Left kidney (tissue), 2 donors: ENCODE measurements around the gene LTB4R2. TPM values are rescaled to one million over a fixed set of nuclear protein-coding genes. Genes with fewer than 3 reads are reported as not detected.
A peak's percentile ranks its signal among the peaks of the same experiment; 100 is the strongest.

Experiments
- DNase-seq: peaks from one replicate; pipeline ENCODE4 v3.0.0-alpha.2; 2013
- polyA plus RNA-seq: library from polyadenylated mRNA; unstranded; fragments of 120-200 nt; gene quantifications from one replicate; pipeline ENCODE4 v1.2.1, GENCODE V29; 2013; ENCODE audit not compliant: insufficient read length

The LTB4R2 gene
- polyA plus RNA-seq, 1 donor, result 4.6 TPM

- no peak for DNase-seq
These were observed 12.6 kb upstream of the LTB4R2 start for GRCh38 chr14:24297190-24297964.

- no peak for DNase-seq
These were observed 11.1 kb upstream of the LTB4R2 start for GRCh38 chr14:24298892-24299254.

- peak; percentile 91 for DNase-seq
These were observed 10.4 kb upstream of the LTB4R2 start, which contains the start of the genes DHRS1 and NOP9 for GRCh38 chr14:24299255-24300191. TSS of gene DHRS1 (minus strand) at chr14:24299780. CDS start at chr14:24299106, 674 bp downstream. TSS of gene NOP9 (plus strand) at chr14:24299850. CDS start at chr14:24299955, 105 bp downstream.

GRCh38 chr14:24300326-24300980 is 9.5 kb upstream of the LTB4R2 start:
- DNase-seq, result no peak

GRCh38 chr14:24304019-24304387 is 5.9 kb upstream of the LTB4R2 start:
- DNase-seq, result no peak

GRCh38 chr14:24307156-24307574 is 2.8 kb upstream of the LTB4R2 start:
- DNase-seq, result no peak

- DNase-seq, result peak; percentile 50
These were observed 2.2 kb upstream of the LTB4R2 start, which contains the start of gene CIDEB for GRCh38 chr14:24307575-24308341. TSS of gene CIDEB (minus strand) at chr14:24307977. CDS start at chr14:24307858, 119 bp downstream.

- DNase-seq, result no peak
These were observed 1.4 kb upstream of the LTB4R2 start for GRCh38 chr14:24308342-24309124.

GRCh38 chr14:24310265-24310645 is 315 bp downstream of the LTB4R2 start:
- DNase-seq, result no peak

GRCh38 chr14:24310646-24311604 is 985 bp downstream of the LTB4R2 start, which contains the start of gene LTB4R:
TSS of gene LTB4R (plus strand) at chr14:24311502. CDS start at chr14:24315652, 4,150 bp downstream.
- peak; percentile 60 for DNase-seq

GRCh38 chr14:24311837-24312615 is 2.1 kb downstream of the LTB4R2 start:
- no peak for DNase-seq

- DNase-seq, result no peak
These were observed 3.0 kb downstream of the LTB4R2 start for GRCh38 chr14:24312736-24313507.

- no peak for DNase-seq
These were observed 4.0 kb downstream of the LTB4R2 start for GRCh38 chr14:24313913-24314312.

GRCh38 chr14:24314377-24315193 is 4.6 kb downstream of the LTB4R2 start:
- no peak for DNase-seq

GRCh38 chr14:24315243-24315806 is 5.4 kb downstream of the LTB4R2 start:
- DNase-seq, result no peak
